Keratinocyte (primary cell): ENCODE measurements around the gene ARHGAP24. TPM values are rescaled to one million over a fixed set of nuclear protein-coding genes. Genes with fewer than 3 reads are reported as not detected.

ENCODE experiments used
- DNase-seq: peaks from one replicate; pipeline ENCODE4 v3.0.0-alpha.2; 2011; ENCODE audit warnings: low read depth, missing footprints, low spot score
- FAIRE-seq: peaks from 2 replicates; lab custom pipeline; 2011; peaks lifted over from hg19 to GRCh38; lab: Jason Lieb, UNC
- H2AFZ ChIP-seq: 2 replicates; pipeline ENCODE4 v1.6.0; 2012; ENCODE audit warnings: low read length, control low read depth, inconsistent platforms; ENCODE audit not compliant: control insufficient read depth
- H3K27ac ChIP-seq: 2 replicates; pipeline ENCODE4 v1.5.1; 2011; ENCODE audit warnings: low read length; ENCODE audit not compliant: control insufficient read depth, insufficient read depth
- H3K27me3 ChIP-seq: 3 replicates; pipeline ENCODE4 v1.6.0; 2011; ENCODE audit warnings: low read length; ENCODE audit not compliant: control insufficient read depth, insufficient read depth; ENCODE audit errors: extremely low read depth
- H3K36me3 ChIP-seq, 2 experiments: 2 replicates in 1 of 2; 3 replicates in 1 of 2; pipeline ENCODE4 v1.5.1; 2011; ENCODE audit warnings: low read length in 2 of 2, mild to moderate bottlenecking in 1 of 2; ENCODE audit not compliant: control insufficient read depth in 2 of 2, insufficient read depth in 2 of 2; ENCODE audit errors: extremely low read depth in 1 of 2
- H3K4me1 ChIP-seq: 3 replicates; pipeline ENCODE4 v1.5.1; 2011; ENCODE audit warnings: low read length; ENCODE audit not compliant: control insufficient read depth, insufficient read depth; ENCODE audit errors: extremely low read depth
- H3K4me2 ChIP-seq: 3 replicates; pipeline ENCODE4 v1.6.0; 2011; ENCODE audit warnings: low read depth, low read length; ENCODE audit not compliant: control insufficient read depth, insufficient read depth; ENCODE audit errors: extremely low read depth
- H3K4me3 ChIP-seq, 3 experiments: fragments of 200-600 bp in 1 of 3; sonication (generic) in 1 of 3; 2 replicates in 2 of 3; 3 replicates in 1 of 3; pipeline ENCODE4 v1.5.1; 2011 to 2016; ENCODE audit warnings: low read length in 3 of 3, mild to moderate bottlenecking in 3 of 3, control low read depth in 2 of 3, inconsistent platforms in 1 of 3, low read depth in 1 of 3, mixed read lengths in 1 of 3, mixed run types in 1 of 3, moderate library complexity in 1 of 3; ENCODE audit not compliant: control insufficient read depth in 2 of 3, insufficient read depth in 2 of 3; ENCODE audit errors: extremely low read depth in 1 of 3
- H3K79me2 ChIP-seq: 2 replicates; pipeline ENCODE4 v1.6.0; 2012; ENCODE audit warnings: low read length; ENCODE audit not compliant: control insufficient read depth, insufficient read depth
- H3K9ac ChIP-seq: 3 replicates; pipeline ENCODE4 v1.6.0; 2011; ENCODE audit warnings: low read length; ENCODE audit not compliant: control insufficient read depth, insufficient read depth; ENCODE audit errors: extremely low read depth
- H3K9me1 ChIP-seq: 3 replicates; pipeline ENCODE4 v1.6.0; 2011; ENCODE audit warnings: low read length; ENCODE audit not compliant: control insufficient read depth, insufficient read depth; ENCODE audit errors: extremely low read depth
- H3K9me3 ChIP-seq: 2 replicates; pipeline ENCODE4 v1.5.1; 2012; ENCODE audit warnings: low read depth, low read length; ENCODE audit not compliant: control insufficient read depth
- H4K20me1 ChIP-seq: 3 replicates; pipeline ENCODE4 v1.6.0; 2011; ENCODE audit warnings: low read length; ENCODE audit not compliant: control insufficient read depth, insufficient read depth; ENCODE audit errors: extremely low read depth
- CTCF ChIP-seq, 3 experiments: IDR thresholded peaks in 1 of 3; conservative IDR thresholded peaks in 1 of 3; optimal IDR thresholded peaks in 1 of 3; 2 replicates in 2 of 3; 3 replicates in 1 of 3; pipeline versions ENCODE3 to v1.5.1; 2011; ENCODE audit warnings: low read length in 3 of 3, mild to moderate bottlenecking in 3 of 3, moderate library complexity in 2 of 3, control low read depth in 1 of 3, inconsistent platforms in 1 of 3; ENCODE audit not compliant: insufficient read depth in 2 of 3; ENCODE audit errors: extremely low read depth in 1 of 3
- EZH2 ChIP-seq: IDR thresholded peaks from one replicate; pipeline ENCODE4 v1.6.1; 2012; ENCODE audit warnings: inconsistent platforms, mild to moderate bottlenecking, low read length, moderate library complexity
- dilution Hi-C: fragments of 300-500 bp; cut with MboI; formaldehyde crosslinking; loops from one replicate; pipeline ENCODE4 v1.7.0; 2020; ENCODE audit warnings: low sequenced_read_pairs; ENCODE audit not compliant: extremely low pct_ligation_motif_present
- polyA plus RNA-seq, 5 experiments: library from polyadenylated mRNA; depleted of rRNA in 3 of 5; stranded (reverse) in 3 of 5; stranded (forward) in 1 of 5; unstranded in 1 of 5; fragments of >200 nt; gene quantifications; 1 replicate in 1 of 5; 2 replicates in 3 of 5; 3 replicates in 1 of 5; pipeline versions ENCODE4 v1.2.1 to v1.2.3, GENCODE V29; 2011 to 2012; ENCODE audit warnings: missing spikeins in 2 of 5, low read depth in 1 of 5, low replicate concordance in 1 of 5

Gene ARHGAP24
- polyA plus RNA-seq, 1 donor (not counting 4 experiments of a cell fraction or from before 2014, with no cell fraction given), result 0.87 TPM

DNA sequence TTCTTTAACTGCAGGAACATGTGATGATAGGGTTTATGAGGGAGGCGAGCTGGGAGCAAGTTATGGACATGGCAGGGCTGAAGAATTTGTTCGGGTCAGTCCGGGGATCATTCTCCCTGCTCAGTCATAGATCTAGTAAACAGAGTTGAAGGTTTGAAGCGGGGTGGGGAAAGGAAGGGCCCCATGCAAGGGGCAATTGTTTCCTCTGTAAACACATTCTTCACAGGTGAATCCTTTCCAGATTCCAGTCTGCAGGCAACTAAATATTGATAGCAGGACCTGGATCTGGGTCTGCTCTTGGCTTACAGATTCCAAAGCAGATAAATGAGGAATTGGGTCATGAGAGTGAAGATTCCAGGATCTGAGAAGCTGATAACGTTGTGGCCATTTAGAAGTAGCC lies 44.3 kb upstream of the ARHGAP24 start:
- H3K4me3 ChIP-seq, result no peak overlapping the region
- dilution Hi-C loops, result no loop called here

GRCh38 chr4:85431156-85431555 lies 43.8 kb upstream of the ARHGAP24 start:
- Histone ChIP-seq H3K4me1 (no peaks in the 10 kb centered on the region), H3K27ac (no peak overlapping the region), H3K9ac (no peak overlapping the region), H3K4me2 (no peak overlapping the region), H2AFZ (no peak overlapping the region), H3K9me1 (no peaks in the 10 kb centered on the region), H3K4me3 (no peak overlapping the region), H3K9me3 (no peaks in the 10 kb centered on the region), H4K20me1 (no peaks in the 10 kb centered on the region), H3K27me3 (no peaks in the 10 kb centered on the region), H3K36me3 (no peaks in the 10 kb centered on the region), H3K79me2 (no peaks in the 10 kb centered on the region)
- dilution Hi-C loops, result no loop called here
- FAIRE-seq (no peak), DNase-seq (no peak)
- TF ChIP-seq EZH2 (no peak), CTCF (optimal IDR thresholded peaks at IDR 0.05 in 1 of 3, IDR thresholded peaks at IDR 0.05 in 1 of 3, conservative IDR thresholded peaks at IDR 0.05 in 1 of 3; ENCODE audit: extremely low read depth in 1 of 3, insufficient read depth in 2 of 3, low read length in 3 of 3) (no peak)

More for the DNA sequence above, 44.3 kb upstream of the ARHGAP24 start:
- Histone ChIP-seq H3K4me1 (no peaks in the 10 kb centered on the region), H4K20me1 (no peaks in the 10 kb centered on the region), H3K27me3 (no peaks in the 10 kb centered on the region), H3K36me3 (no peaks in the 10 kb centered on the region), H3K9me1 (no peaks in the 10 kb centered on the region), H3K79me2 (no peaks in the 10 kb centered on the region), H3K9me3 (no peaks in the 10 kb centered on the region), H3K9ac (no peak overlapping the region), H2AFZ (no peak overlapping the region), H3K27ac (no peak overlapping the region), H3K4me2 (no peak overlapping the region)
- TF ChIP-seq EZH2 (no peak), CTCF (optimal IDR thresholded peaks at IDR 0.05 in 1 of 3, IDR thresholded peaks at IDR 0.05 in 1 of 3, conservative IDR thresholded peaks at IDR 0.05 in 1 of 3; ENCODE audit: extremely low read depth in 1 of 3, insufficient read depth in 2 of 3, low read length in 3 of 3) (no peak)
- DNase-seq (no peak), FAIRE-seq (no peak)
